DMS79 treated with DMSO at 0.1 percent for 48 hours (cell line): ENCODE results near the gene MPPED2.

ENCODE experiments used
- DNase-seq: peaks from one replicate; lab custom pipeline; 2025; lab: John Stamatoyannopoulos, UW

MPPED2 gene

GRCh38 chr11:30453705-30454104 is 132.4 kb downstream of the MPPED2 start:
- no peak for DNase-seq

- no peak for DNase-seq
Observed at GRCh38 chr11:30452842-30453241, 133.3 kb downstream of the MPPED2 start.

GRCh38 chr11:30452114-30452513 is 134.0 kb downstream of the MPPED2 start:
- DNase-seq, result no peak

DNA sequence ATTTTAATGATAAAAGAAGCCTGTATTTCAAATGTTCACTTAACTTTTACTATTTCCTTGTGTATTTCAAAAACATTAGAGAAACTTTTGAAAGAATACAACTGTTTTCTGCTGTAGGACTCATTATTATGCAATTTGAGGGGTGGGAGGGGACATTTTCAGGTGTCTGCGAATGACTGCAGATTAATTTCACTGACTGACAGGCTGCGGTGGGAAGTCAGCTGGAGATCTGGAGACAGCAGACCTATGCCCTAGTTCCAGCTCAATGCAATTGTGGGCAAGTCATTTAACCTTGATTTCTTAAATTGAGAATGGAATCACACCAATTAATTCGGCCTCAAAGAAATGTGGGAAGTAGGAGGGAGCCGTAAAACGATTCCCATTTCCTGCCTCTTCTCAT is 134.5 kb downstream of the MPPED2 start:
- DNase-seq, result no peak

DNA sequence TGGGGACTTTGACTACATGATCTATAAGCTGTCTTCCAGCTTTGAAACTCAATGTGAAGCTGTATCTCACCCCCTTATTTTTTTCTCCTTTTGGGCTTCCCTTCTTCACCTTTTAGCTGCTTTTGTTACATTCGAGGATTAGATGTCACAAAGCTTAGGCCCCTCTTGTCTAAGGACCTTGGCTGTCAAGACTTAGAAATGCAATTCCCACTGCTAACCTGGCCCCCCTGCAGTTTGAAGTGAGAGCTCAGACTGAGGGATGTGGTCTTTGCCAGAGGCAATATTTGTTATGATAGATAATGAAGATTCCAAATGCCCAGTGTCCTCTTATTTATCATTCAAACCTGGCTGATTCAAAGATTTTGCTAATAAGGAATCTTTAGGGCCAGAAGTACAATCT is 135.0 kb downstream of the MPPED2 start:
- no peak for DNase-seq

DNA sequence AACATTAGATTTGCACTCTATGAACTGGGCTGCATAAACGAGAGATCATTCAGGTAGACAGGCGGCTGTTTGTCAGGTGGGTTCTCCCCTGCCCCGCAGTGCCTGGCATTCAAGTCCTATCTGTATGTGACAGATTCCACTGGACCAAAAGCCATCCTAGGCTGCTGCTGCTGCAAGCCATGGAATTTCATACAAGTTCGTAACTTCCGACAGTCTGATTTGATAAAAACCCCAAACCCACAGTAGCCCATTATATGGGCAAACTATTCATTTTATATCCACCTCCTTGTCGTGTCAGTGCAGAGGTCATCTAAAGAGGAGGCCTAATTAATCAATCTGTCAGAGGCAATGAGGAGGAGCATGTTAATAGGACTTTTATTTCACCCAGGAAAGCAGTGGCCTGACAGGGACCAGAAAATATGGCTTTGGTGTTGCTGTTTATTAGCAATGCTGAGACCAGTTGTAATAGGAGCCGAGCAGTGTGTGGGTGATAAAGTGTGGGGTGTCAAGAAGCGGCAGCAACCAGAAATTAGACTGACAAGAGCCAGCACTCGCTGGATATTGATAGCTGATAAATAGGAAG is 139.0 kb downstream of the MPPED2 start:
- DNase-seq, result no peak

DNA sequence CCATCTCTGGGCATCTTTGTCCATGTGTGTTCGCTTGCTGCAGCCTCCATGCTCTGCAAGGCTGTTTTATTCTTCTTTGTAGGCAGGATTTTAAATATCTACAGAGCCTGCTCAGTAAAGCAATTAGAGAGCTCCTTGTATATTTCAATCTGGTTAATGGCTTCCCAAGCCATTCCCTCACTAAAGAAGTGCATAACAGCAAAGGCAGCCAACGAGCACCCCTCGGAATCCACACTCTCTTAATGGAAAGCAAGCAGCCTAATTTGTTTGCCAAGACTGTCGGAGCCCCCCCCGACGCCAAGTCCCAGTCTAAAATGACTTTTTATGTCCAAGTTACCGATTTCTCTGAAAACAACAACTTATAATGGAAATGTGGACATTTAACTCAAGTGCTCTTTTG is 139.6 kb downstream of the MPPED2 start:
- DNase-seq, result peak; percentile 37

GRCh38 chr11:30445056-30445455 is 141.1 kb downstream of the MPPED2 start:
- no peak for DNase-seq

DNA sequence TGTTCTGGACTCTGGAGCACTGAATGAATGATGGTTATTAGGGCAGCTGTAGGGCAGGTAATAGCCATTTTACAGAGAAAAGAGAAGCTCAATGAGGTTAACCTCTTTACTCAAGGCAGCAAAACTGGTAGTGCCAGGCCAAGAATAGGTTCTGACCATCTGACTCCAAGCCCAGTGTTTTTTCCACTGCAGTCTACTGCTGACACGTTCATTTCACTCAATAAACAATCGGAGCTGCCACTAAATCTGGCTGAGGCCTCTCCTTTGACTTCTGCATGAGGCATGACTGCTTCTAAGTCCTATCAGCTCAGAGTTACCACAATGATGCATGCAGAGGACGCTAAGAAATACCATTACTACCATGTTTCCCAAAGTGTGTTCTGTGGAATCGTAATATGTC is 145.6 kb downstream of the MPPED2 start:
- DNase-seq, result no peak

DNA sequence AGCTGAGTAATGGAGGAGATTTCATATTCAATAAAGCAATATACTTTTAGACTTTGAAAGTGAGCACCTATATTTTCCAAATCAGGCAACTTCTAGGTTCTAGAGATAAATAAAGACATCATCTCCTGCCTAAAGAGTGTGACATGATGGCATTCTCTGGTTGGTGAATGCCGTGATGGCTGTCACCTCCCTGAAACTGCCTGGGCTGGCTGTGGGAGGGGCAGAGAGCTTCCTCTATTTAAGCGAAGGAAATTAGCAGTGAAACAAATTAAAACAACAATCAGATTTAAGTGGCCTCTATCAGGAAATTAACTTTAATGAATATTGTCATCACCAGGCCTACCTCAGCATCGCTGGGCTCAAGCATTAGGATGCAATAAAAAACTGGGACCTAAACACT is 149.4 kb downstream of the MPPED2 start:
- no peak for DNase-seq

GRCh38 chr11:30435488-30435887 is 150.7 kb downstream of the MPPED2 start:
- no peak for DNase-seq

- no peak for DNase-seq
Observed at GRCh38 chr11:30434901-30435300, 151.3 kb downstream of the MPPED2 start.

GRCh38 chr11:30433831-30434230 is 152.3 kb downstream of the MPPED2 start:
- DNase-seq, result no peak

- no peak for DNase-seq
Observed at GRCh38 chr11:30432716-30433115, 153.4 kb downstream of the MPPED2 start.

- DNase-seq, result no peak
Observed at GRCh38 chr11:30432178-30432577, 154.0 kb downstream of the MPPED2 start.

- DNase-seq, result no peak
Observed at GRCh38 chr11:30431127-30431814, 154.9 kb downstream of the MPPED2 start.

GRCh38 chr11:30429550-30429949 is 156.6 kb downstream of the MPPED2 start:
- no peak for DNase-seq

DNA sequence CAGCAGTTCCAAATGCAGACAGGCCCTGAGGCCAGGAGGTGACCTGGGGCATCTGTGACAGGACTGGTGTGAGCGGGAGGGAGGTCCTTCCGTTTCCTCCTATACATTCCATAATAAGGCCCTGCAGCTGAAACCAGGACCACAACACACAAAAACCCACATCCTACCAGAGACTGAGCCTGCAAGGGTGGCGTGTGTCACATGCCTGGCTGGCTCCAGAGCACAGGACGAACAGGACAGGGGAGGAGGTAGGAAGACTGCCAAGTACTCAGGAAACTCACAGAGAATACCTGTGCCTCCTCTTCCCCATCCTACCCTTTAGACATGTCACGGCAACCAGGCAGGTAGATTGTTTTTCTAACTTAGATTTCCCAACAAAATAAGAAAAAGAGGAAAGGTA is 159.4 kb downstream of the MPPED2 start:
- DNase-seq, result no peak

GRCh38 chr11:30424844-30425243 is 161.3 kb downstream of the MPPED2 start:
- no peak for DNase-seq

DNA sequence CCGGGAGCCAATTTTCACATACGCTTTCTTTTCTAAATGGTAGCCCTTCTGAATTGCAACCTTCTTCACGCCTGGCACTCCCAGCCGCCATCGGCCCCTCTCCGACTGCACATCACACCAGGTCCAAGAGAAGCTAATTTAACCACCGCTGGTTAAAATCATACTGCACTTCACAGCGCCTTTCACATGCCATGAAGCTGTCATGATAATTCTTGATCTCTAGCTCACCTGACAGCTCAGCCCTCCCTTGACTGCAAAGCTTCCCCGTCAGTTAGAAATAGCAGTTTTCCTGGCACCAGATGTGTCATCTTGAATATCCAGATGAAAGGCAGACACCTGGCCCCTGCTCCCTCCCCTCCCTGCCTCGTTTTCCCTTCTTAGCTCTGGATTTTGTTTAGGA is 161.8 kb downstream of the MPPED2 start:
- no peak for DNase-seq

DNA sequence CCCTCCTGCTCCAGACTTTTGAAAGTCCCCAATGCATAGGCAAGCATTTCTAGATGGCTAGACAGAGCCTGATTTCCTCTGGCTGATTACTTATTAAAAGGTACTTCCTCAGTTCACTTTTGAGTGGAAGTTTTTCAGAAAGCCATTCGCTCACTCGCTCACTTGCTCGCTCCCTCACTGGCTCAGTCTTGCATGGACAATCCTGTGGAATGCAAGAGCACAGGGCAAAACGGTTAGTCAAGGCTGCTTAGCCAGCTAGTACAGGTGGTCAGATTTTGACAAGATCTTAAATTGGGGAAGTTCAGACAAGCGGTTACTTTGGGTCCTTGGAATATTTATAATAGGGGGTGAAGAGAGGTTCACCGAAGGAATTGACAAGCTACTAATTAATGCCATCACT is 162.3 kb downstream of the MPPED2 start:
- no peak for DNase-seq

- no peak for DNase-seq
Observed at GRCh38 chr11:30423279-30423648, 162.9 kb downstream of the MPPED2 start.

DNA sequence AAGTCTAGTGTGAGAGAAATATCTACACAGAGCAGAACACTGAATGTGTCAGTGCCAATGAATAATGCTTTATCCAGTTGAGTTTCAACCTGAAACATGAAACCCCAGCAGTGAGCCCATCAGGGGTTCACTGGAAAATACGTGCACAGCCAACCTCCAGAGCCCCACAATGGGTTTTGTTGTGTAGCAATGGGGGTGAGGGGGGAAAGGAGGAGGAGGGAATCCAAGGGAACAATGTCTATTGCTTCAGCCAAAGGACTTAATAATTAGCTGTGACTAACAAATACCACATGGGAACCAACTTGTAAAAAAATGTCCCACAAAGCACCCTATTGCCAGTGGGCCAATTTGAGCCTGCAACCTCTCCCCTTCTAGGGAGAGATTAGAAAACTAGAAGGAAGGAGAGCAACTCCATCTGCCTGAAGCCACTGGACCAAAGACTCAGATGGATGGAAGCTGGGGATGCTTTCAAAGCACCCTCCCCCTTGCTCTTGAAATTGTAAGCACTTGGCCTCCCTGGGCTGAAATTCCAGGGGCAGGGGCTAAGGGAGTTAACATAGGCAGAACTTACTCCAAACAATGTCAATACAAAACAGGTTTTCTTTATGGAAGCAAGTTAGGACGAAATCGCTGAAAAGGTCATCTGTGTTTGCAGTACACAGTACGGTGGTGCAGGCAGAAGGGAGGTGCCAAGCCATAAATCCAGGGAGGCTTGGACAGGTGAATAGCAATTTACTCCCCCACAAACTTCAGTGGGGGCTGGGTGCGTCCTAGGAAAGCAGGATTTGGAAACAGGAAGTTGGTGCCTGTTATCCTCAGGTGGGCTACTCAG is 163.5 kb downstream of the MPPED2 start:
- no peak for DNase-seq
